Smooth muscle cell (in vitro differentiated cells): ENCODE results near the gene RAB5A. TPM values are rescaled to one million over a fixed set of nuclear protein-coding genes. Genes with fewer than 3 reads are reported as not detected.

ENCODE experiments used
- DNase-seq: peaks from one replicate; lab custom pipeline; 2025; ENCODE audit not compliant: unreplicated experiment; lab: John Stamatoyannopoulos, UW
- H2AFZ ChIP-seq: fragments of 200-600 bp; sonication (generic); 2 replicates; pipeline ENCODE4 v1.6.0; 2016; ENCODE audit warnings: antibody characterized with exemption, low read depth, mild to moderate bottlenecking
- H3F3A ChIP-seq: fragments of 200-600 bp; sonication (generic); 2 replicates; pipeline ENCODE4 v1.6.0; 2017; ENCODE audit warnings: antibody characterized with exemption, low read depth
- H3K27ac ChIP-seq: fragments of 200-600 bp; sonication (generic); 2 replicates; pipeline ENCODE4 v1.5.1; 2016; ENCODE audit warnings: low read depth, mild to moderate bottlenecking
- H3K27me3 ChIP-seq: fragments of 200-600 bp; sonication (generic); 2 replicates; pipeline ENCODE4 v1.6.1; 2016; ENCODE audit warnings: low read depth, mild to moderate bottlenecking
- H3K36me3 ChIP-seq: fragments of 200-600 bp; sonication (generic); 2 replicates; pipeline ENCODE4 v1.5.1; 2016; ENCODE audit warnings: low read depth
- H3K4me1 ChIP-seq: fragments of 200-600 bp; sonication (generic); 2 replicates; pipeline ENCODE4 v1.5.1; 2016; ENCODE audit warnings: low read depth
- H3K4me2 ChIP-seq: fragments of 200-600 bp; sonication (generic); 2 replicates; pipeline ENCODE4 v1.6.0; 2016; ENCODE audit warnings: mild to moderate bottlenecking
- H3K4me3 ChIP-seq: fragments of 200-600 bp; sonication (generic); 2 replicates; pipeline ENCODE4 v1.5.1; 2016; ENCODE audit warnings: mild to moderate bottlenecking
- H3K79me2 ChIP-seq: fragments of 200-600 bp; sonication (generic); 2 replicates; pipeline ENCODE4 v1.6.0; 2016; ENCODE audit warnings: low read depth, mild to moderate bottlenecking
- H3K9ac ChIP-seq: fragments of 200-600 bp; sonication (generic); 2 replicates; pipeline ENCODE4 v1.6.0; 2016; ENCODE audit warnings: low read depth
- H3K9me3 ChIP-seq: fragments of 200-600 bp; sonication (generic); replicated peaks from 2 replicates; pipeline ENCODE4 v1.5.1; 2016; ENCODE audit warnings: low read depth
- H4K20me1 ChIP-seq: fragments of 200-600 bp; sonication (generic); 2 replicates; pipeline ENCODE4 v1.6.0; 2016; ENCODE audit warnings: low read depth
- CTCF ChIP-seq: fragments of 200-600 bp; sonication (generic); IDR thresholded peaks from 2 replicates; pipeline ENCODE4 v1.5.1; 2017; ENCODE audit warnings: borderline replicate concordance, mild to moderate bottlenecking, antibody characterized with exemption; ENCODE audit not compliant: insufficient read depth, poor library complexity, severe bottlenecking
- WGBS: methylation state at CpG from one replicate; pipeline ENCODE4 v1.1.7; 2016; ENCODE audit warnings: low lambda C conversion rate; 5-methylcytosine and 5-hydroxymethylcytosine counted together
- polyA plus RNA-seq: library from polyadenylated mRNA; unstranded; fragments of >200 nt; fragmentation: Nextera tagmentation; extraction: Ambion mirVana; gene quantifications from 2 replicates; pipeline ENCODE4 v1.2.1, GENCODE V29; 2016
- total RNA-seq: library from RNA; depleted of rRNA; stranded (reverse); fragments of >200 nt; gene quantifications from 2 replicates; pipeline ENCODE4 v1.2.3, GENCODE V29; 2014

RAB5A gene
- total and polyA plus RNA-seq, 2 experiments from 2014 or later: 92.2 to 127 TPM

- Histone ChIP-seq H3F3A (no peaks in the 10 kb centered on the region), H3K4me3 (no peak overlapping the region), H3K36me3 (peaks cover 3% of the 10 kb centered on the region), H3K27me3 (no peaks in the 10 kb centered on the region), H3K9ac (no peak overlapping the region), H3K79me2 (peaks cover 100% of the 10 kb centered on the region), H3K9me3 (no peaks in the 10 kb centered on the region), H3K4me2 (no peak overlapping the region), H3K27ac (peak overlapping the region; percentile 10), H3K4me1 (no peaks in the 10 kb centered on the region), H2AFZ (no peak overlapping the region), H4K20me1 (peaks cover 100% of the 10 kb centered on the region)
- TF ChIP-seq CTCF: no peak
- 84% methylated on average over 4 of the region's 4 CpGs for WGBS
- DNase-seq: no peak
These were observed 13.8 kb downstream of the RAB5A start for GRCh38 chr3:19960696-19961095.

- H3K79me2 ChIP-seq: peaks cover 100% of the 10 kb centered on the region
- no peak overlapping the region for H3K9ac ChIP-seq
- H3K4me2 ChIP-seq: no peak overlapping the region
- no peak overlapping the region for H3K4me3 ChIP-seq
- peaks cover 100% of the 10 kb centered on the region for H4K20me1 ChIP-seq
- WGBS: 96% methylated on average over 4 of the region's 4 CpGs
- no peaks in the 10 kb centered on the region for H3K4me1 ChIP-seq
- TF ChIP-seq CTCF: no peak
- H3K9me3 ChIP-seq: no peaks in the 10 kb centered on the region
- H2AFZ ChIP-seq: no peak overlapping the region
- H3F3A ChIP-seq: no peaks in the 10 kb centered on the region
- H3K27ac ChIP-seq: no peak overlapping the region
- no peak for DNase-seq
- peaks cover 11% of the 10 kb centered on the region for H3K36me3 ChIP-seq
- H3K27me3 ChIP-seq: no peaks in the 10 kb centered on the region
These were observed 15.1 kb downstream of the RAB5A start for GRCh38 chr3:19961960-19962359.

GRCh38 chr3:19967208-19967607 is 20.3 kb downstream of the RAB5A start:
- H3K4me1 ChIP-seq: no peaks in the 10 kb centered on the region
- no peaks in the 10 kb centered on the region for H3K9me3 ChIP-seq
- H3K36me3 ChIP-seq: peaks cover 13% of the 10 kb centered on the region
- H3K9ac ChIP-seq: no peak overlapping the region
- WGBS: 94% methylated on average over 6 of the region's 6 CpGs
- H4K20me1 ChIP-seq: peaks cover 100% of the 10 kb centered on the region
- H3K4me2 ChIP-seq: no peak overlapping the region
- H3K27me3 ChIP-seq: no peaks in the 10 kb centered on the region
- H3K4me3 ChIP-seq: no peak overlapping the region
- H2AFZ ChIP-seq: no peak overlapping the region
- TF ChIP-seq CTCF: no peak
- H3F3A ChIP-seq: no peaks in the 10 kb centered on the region
- H3K27ac ChIP-seq: no peak overlapping the region
- H3K79me2 ChIP-seq: peaks cover 100% of the 10 kb centered on the region
- DNase-seq: no peak

GRCh38 chr3:19967812-19968211 is 20.9 kb downstream of the RAB5A start:
- H3K36me3 ChIP-seq: peaks cover 13% of the 10 kb centered on the region
- no peak overlapping the region for H3K4me3 ChIP-seq
- no peak for DNase-seq
- H3F3A ChIP-seq: no peaks in the 10 kb centered on the region
- 96% methylated on average over 4 of the region's 4 CpGs for WGBS
- peaks cover 100% of the 10 kb centered on the region for H4K20me1 ChIP-seq
- H3K4me2 ChIP-seq: no peak overlapping the region
- no peak for TF ChIP-seq CTCF
- no peaks in the 10 kb centered on the region for H3K27me3 ChIP-seq
- no peaks in the 10 kb centered on the region for H3K9me3 ChIP-seq
- no peak overlapping the region for H3K9ac ChIP-seq
- H3K27ac ChIP-seq: no peak overlapping the region
- peaks cover 100% of the 10 kb centered on the region for H3K79me2 ChIP-seq
- no peak overlapping the region for H2AFZ ChIP-seq
- H3K4me1 ChIP-seq: no peaks in the 10 kb centered on the region
